Measurements from ENCODE around the gene ZNF100. TPM values are rescaled to one million over a fixed set of nuclear protein-coding genes. Genes with fewer than 3 reads are reported as not detected.

Gene ZNF100
- total and polyA plus RNA-seq, 12 donors = 2.0 to 18.7 (median 9.6) TPM

DNA sequence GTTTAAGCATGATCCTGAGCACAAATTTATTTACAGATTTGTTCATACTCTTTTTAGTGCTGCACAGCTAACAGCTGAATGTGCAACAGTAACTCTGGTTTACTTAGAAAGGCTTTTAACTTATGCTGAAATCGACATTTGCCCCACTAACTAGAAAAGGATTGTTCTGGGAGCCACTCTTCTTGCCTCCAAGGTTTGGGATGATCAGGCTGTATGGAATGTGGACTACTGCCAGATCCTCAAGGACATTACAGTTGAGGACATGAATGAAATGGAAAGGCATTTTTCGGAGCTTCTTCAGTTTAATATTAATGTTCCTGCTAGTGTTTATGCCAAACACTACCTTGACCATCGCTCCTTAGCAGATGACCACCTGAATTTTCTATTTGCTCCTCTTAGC lies 16.0 kb downstream of the ZNF100 start:
- peaks cover 19 to 20% of the 10 kb centered on the region in 2 donors for H3K4me1 ChIP-seq (replicated peaks in 1 of 2)
- DNase-seq = peak; percentile 37 to 70 (median 59)
- peaks cover 0 to 16% of the 10 kb centered on the region in 2 donors for H3K36me3 ChIP-seq (replicated peaks in 1 of 2)
- TF ChIP-seq, protein P1, sequence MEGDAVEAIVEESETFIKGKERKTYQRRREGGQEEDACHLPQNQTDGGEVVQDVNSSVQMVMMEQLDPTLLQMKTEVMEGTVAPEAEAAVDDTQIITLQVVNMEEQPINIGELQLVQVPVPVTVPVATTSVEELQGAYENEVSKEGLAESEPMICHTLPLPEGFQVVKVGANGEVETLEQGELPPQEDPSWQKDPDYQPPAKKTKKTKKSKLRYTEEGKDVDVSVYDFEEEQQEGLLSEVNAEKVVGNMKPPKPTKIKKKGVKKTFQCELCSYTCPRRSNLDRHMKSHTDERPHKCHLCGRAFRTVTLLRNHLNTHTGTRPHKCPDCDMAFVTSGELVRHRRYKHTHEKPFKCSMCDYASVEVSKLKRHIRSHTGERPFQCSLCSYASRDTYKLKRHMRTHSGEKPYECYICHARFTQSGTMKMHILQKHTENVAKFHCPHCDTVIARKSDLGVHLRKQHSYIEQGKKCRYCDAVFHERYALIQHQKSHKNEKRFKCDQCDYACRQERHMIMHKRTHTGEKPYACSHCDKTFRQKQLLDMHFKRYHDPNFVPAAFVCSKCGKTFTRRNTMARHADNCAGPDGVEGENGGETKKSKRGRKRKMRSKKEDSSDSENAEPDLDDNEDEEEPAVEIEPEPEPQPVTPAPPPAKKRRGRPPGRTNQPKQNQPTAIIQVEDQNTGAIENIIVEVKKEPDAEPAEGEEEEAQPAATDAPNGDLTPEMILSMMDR (IDR thresholded peaks at IDR 0.05) = no peak
- no peak for TF ChIP-seq POLR2A (IDR thresholded peaks at IDR 0.05)
- intact Hi-C loops (cut with DNase I) = no loop called here
- peak overlapping the region in 4 of 5 donors; percentile 30 to 77 (median 52) for H3K27ac ChIP-seq
- H3K27me3 ChIP-seq = no peaks in the 10 kb centered on the region
- no peak overlapping the region for H3K4me3 ChIP-seq
- WGBS, 4 donors = 42 to 60% (median 52%) methylated on average over 3 of the region's 3 CpGs
- no peaks in the 10 kb centered on the region for H3K9me3 ChIP-seq (replicated peaks in 1 of 3)

DNA sequence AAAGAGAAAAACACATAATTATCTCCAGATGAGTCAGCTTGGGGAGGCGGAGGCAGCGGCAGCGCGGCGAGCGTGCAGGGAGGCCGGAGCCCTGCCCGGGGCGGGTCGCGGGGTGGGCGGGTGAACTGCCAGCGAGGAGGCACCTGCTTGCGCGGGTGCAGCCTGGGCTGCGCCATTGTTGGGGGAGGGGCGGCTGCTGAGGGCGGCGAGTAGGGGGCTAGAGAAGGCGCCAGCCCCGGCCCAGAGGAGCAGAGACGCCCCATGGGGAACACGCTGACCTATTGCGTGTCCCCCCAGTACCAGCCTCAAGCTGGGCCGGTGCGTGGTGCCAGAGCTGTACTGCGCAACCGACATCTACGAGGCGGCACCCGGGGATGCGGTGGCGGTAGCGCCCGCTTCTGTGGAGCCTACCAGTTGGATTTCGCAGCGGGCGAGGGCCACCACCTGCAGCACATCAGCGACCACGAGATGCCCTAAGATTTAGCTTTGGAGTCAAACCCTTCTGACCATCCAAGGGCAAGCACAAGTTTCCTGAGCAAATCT lies 16.7 kb downstream of the ZNF100 start:
- intact Hi-C loops (cut with DNase I) = no loop called here
- no peak for TF ChIP-seq POLR2A (IDR thresholded peaks at IDR 0.05)
- TF ChIP-seq, protein P1 (IDR thresholded peaks at IDR 0.05) = no peak
- peaks cover 0 to 14% of the 10 kb centered on the region in 2 donors for H3K36me3 ChIP-seq (replicated peaks in 1 of 2)
- H3K27me3 ChIP-seq = no peaks in the 10 kb centered on the region
- H3K27ac ChIP-seq = peak overlapping the region in 4 of 5 donors; percentile 13 to 77 (median 38)
- peaks cover 19 to 20% of the 10 kb centered on the region in 2 donors for H3K4me1 ChIP-seq (replicated peaks in 1 of 2)
- 96 to 98% (median 98%) methylated on average over 26 to 40 of the region's 40 CpGs for WGBS, 4 donors
- no peak overlapping the region for H3K4me3 ChIP-seq
- DNase-seq = peak in 1 of 7 donors; percentile 20
- H3K9me3 ChIP-seq (replicated peaks in 1 of 3) = no peaks in the 10 kb centered on the region

DNA sequence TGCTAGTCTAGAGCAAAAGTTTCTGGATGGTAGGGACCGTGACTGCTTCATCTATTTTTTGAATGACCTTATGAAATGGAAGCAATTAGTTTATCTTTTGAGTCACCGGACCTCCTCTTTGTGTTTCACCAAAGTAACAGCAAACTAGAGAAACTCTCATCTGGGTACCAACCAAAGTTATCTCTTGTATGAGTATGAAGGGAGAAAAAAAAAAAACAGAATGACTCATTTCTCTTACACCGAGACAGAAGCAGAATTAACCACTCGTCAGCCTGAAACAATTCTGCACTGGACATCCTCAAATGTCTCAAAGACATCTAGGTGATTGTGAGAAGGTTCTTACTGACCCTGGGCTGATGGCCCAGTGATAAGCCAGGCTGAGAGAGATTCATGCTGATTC lies 18.3 kb downstream of the ZNF100 start:
- TF ChIP-seq, protein P1 (IDR thresholded peaks at IDR 0.05) = no peak
- no peak for TF ChIP-seq POLR2A (IDR thresholded peaks at IDR 0.05)
- intact Hi-C loops (cut with DNase I) = no loop called here
- Histone ChIP-seq H3K36me3 (replicated peaks in 1 of 2) (peaks cover 0 to 17% of the 10 kb centered on the region in 2 donors), H3K4me3 (no peak overlapping the region), H3K27ac (no peak overlapping the region), H3K9me3 (replicated peaks in 1 of 3) (no peaks in the 10 kb centered on the region), H3K27me3 (no peaks in the 10 kb centered on the region), H3K4me1 (replicated peaks in 1 of 2) (peaks cover 19 to 20% of the 10 kb centered on the region in 2 donors)
- 23 to 37% (median 31%) methylated on average over 4 of the region's 4 CpGs for WGBS, 4 donors
- peak in 2 of 7 donors; percentile 5 to 18 for DNase-seq

DNA sequence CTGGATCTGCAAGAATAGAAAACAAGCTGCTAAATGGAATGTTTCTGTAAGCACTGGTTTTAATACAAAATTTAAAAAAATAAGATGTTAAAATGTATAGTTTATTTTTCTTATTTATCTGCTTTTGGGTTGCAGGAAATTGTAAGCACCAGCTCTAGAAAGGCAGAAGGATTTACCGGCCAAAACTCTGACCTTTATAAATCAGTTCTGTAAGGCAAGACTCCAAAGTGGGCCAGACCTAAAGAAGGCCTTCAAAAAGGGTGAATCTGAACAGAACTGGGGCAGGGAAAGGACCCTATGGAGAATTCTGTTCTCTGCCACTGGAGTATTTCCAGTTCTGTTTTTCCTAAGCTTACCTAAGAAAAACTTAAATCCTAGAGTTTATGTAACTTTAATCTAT lies 19.3 kb downstream of the ZNF100 start:
- H3K4me3 ChIP-seq = no peak overlapping the region
- H3K9me3 ChIP-seq (replicated peaks in 1 of 3) = no peaks in the 10 kb centered on the region
- 25 to 40% (median 36%) methylated on average over 1 of the region's 1 CpG for WGBS, 4 donors
- no peak overlapping the region for H3K27ac ChIP-seq
- H3K4me1 ChIP-seq (replicated peaks in 1 of 2) = peaks cover 19 to 20% of the 10 kb centered on the region in 2 donors
- peaks cover 0 to 20% of the 10 kb centered on the region in 2 donors for H3K36me3 ChIP-seq (replicated peaks in 1 of 2)
- intact Hi-C loops (cut with DNase I) = no loop called here
- H3K27me3 ChIP-seq = no peaks in the 10 kb centered on the region
- no peak for DNase-seq
- TF ChIP-seq, protein P1 (IDR thresholded peaks at IDR 0.05) = no peak
- TF ChIP-seq POLR2A (IDR thresholded peaks at IDR 0.05) = no peak

Measured in adrenal gland (tissue), 12 donors.